GM21786 (cell line): ENCODE results near the gene GDPD4.

Experiments
- ATAC-seq: cut with Tn5 transposase; IDR thresholded peaks from one replicate; pipeline ENCODE4 v1.9.1; 2021; ENCODE audit not compliant: unreplicated experiment

GDPD4 gene

DNA sequence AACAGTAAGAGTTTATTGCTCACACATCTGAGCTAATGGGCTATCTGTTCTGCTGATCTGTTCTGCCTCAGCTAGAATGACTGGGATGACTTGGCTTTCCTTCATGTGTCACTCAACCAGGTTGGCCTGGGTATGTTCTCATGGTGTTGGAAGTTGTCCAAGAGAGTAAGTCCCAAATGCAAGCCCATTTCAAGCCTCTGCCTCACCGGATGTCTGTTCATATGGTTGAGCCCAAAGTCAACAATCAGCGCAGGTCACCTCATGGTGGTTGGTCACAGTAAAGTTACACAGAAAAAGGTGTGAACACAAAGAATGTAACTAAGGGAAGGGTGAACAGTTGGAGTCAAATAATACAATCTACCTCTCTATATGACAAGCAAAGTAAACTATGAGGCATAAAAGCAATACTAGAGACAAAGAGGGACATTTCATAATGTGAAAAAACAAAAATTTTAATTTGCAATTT lies 1.9 kb downstream of the GDPD4 start:
- ATAC-seq: no peak

DNA sequence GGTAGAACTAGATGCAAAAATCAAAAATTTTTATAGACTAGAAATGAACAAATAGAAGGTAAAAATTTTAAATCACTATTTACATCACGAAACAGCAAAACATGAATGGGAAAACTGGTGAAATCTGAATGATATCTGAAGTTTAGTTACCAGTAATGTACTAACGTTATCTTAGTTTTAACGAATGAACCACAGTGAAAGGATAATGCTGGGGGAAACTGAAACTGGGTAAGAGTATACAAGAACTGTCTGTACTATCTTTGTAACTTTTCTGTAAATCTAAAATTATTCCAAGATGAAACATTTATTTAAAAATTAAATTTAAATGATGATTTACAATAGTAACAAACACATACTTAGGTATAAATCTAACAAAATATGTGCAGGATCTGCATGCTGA lies 7.4 kb downstream of the GDPD4 start:
- ATAC-seq: no peak

DNA sequence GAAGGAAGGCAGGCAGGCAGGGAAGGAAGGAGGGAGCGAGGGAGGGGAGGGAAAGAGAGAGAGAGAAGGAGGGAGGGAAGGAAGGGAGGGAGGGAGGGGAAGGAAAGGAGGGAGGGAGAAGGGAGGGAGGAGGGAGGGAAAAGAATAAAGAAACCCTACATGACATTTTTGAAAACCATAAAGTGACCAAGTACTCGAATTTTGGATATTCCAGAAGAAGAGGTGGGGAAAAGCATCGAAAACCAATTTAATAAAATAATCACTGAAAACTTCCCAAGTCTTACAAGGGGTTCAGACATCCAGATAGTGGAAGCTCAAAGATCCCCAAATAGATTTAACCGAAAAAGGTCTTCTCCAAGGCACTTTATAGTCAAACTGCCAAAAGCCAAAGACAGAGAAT lies 11.7 kb downstream of the GDPD4 start:
- no peak for ATAC-seq

DNA sequence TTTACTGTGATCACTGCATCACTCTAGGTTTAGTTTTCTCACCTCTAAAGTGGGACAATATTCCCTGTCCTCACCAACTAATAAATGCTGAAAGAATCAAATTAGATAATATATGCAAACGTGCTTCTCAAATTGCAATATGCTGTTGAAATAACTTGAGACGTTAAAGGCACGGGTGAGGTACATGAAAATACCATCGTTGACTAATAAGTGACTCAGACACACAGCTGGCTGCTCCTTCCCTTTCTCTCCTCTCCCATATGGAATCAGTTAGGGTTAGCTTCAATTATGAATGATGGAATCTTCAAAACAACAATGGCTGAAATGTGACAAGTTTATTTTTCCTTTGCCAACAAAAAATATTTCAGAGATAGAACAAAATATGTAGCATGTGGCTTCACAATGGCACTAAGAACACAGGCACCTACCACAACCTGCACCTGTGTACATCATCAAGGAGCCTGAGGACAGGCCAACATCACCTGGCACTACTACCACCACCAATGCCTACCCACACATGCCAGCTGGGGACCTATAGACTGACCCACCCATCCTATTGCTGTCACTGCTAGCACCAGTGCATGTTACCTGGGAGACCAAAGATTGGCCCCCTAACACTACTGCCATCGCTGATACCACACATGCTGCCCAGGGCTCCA lies 13.7 kb downstream of the GDPD4 start:
- no peak for ATAC-seq

DNA sequence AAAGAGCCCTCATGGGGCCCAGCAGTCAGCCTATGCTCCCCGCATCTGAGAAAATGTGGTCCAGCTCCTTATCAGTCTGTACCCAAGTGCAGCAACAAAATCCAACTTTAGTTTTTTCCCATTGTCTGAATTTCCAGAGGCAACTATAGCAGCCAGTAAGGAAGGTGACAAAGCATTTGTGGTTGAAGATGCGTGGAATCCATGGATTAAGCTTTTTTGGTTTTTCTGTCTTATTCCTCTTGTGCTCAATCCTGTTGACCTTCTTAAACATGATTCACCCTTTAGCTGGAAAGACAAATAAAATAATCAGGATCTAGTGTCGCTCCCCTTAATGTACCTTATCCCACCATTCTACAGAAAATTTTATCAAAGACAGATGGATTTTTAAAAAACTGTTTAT lies 14.3 kb downstream of the GDPD4 start:
- ATAC-seq: no peak

DNA sequence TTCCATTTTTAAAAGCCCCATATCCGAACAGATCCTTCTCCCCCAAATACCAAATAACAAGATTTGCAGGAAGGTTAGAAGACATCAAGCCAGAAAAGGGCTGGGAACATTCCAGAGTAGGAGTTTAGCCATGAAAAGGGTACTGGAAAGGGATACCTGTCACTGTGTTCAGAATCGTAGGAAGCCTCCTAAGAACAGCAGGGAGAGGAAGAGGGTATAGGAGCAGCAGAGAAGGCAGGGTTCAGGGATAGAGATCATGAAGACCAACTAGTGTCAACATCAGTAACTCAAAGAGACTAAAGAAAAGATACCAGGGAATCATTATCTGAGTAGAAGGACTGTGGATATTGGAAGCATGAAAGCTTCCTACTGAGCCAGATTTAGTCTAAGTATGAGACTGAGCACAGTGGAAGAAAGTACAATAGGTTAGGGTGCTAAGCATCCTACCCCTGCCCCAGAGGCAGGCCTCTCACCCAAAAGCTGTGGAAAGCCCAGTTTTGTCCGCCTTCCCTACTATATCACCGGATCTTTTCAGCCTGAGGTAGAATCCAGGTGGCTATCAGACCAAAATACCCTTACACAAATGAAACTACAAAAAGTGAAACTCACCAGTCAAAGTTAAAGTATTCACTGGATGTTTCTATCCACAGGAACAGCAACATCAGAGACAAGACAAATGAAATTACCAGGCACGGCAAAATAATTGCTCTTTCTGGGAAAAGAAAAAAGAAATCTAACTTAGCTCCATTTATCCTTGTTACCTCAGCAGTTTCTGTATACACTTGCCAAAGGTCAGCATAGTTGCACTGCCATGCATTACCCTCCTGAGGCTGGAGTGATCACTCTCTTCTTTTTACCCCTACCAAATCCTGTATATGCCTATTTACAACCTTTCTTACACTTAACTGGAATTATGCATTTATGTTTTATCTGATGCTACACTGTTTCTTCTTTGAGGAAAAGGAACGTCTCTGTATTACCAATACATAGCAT lies 16.7 kb downstream of the GDPD4 start:
- no peak for ATAC-seq

DNA sequence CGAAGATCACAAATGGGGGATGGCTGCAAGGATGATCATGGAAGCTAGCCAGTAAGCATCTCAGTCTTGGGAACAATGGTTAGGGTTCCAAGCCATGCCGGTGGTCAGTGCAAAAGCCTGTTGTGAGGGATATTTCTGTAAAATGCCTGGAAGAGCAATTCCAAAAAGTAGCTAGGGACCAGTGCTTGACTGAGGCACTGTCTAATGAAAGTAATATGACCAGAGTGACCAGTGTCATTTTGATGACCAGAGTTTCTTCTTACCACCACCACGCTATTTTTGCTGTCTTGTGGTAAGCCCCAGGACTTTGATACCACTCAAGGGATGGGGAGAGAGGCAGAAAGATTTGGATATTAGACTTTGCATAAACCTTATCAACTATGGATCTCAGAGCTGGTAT lies 18.4 kb downstream of the GDPD4 start:
- no peak for ATAC-seq

DNA sequence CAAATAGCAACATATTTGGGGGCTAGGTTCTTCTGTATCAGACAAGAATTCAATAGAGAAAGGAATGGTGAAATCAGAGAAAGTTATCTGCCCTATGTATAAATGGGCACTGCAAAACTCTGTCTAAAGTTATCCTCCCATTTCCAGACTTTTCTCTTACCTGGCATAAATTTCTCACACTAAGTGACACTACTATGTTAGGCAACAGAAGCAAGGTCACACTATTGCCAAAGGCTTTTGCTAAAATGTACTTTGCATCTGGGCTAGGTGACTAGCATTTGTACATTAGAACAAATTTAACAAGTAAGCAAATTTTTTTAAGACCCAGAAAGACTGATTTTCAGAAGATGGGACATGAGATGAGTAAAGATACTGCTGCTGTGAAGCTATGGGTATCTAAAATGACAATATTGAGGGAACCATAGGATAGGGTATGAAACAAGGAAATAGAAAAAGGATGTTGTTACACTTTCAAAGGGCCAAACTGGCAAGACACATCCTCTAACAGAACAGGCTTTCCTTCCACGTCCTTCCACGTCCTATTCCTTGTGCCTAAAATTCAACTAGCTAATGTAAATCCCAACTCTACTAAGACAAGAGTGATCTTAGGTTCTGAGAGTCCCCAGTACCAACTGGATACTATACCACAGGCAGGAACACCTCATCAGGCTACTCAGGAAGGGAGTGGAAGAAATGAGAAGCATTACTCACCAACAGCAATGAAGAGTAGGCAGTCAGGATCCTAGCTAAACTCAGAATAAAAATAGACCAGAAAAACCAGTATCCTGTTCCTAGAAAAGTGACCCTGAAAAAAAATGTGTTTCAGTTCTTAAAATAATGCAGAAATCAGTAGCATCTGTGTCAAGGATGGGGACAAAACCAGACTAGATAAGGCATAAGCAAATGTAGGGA lies 22.6 kb downstream of the GDPD4 start:
- no peak for ATAC-seq

DNA sequence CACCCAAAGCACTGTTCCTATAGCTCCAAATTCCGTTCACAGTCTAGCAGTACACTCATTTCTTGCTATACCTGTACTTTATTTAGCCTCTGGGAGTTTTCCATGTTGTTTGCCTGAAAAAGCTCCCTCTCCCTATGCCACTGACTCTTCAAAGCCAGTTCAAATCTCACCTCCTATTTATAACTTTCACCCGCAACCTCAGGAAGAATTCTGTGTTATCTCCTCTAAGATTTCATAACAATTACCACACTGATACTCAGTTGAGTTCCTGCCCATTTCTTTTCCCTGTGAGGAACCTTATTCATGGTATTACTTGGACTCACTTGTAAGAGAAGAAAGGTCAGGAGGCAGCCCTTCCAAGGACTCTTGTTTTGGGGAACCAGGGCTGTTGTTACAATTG lies 25.2 kb downstream of the GDPD4 start:
- no peak for ATAC-seq

DNA sequence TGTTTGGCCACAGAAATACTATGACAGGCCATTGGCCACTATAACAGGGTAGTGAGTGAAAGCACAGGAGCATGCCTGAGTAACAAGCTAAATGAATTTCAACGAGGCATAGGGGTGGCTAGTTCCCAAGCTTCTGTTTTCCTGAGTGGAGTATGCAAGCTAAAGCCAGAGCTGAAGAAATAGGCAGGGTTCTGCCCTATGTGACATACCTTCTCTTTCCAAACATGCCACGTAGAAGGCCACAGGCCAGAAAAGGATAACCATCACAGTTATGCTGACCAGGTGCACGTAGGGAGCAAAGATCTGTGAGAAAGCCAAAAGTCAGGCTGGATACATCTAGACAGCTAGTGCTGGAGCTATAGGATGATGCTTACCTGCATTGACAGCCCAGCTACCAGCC lies 30.6 kb downstream of the GDPD4 start:
- ATAC-seq: no peak

DNA sequence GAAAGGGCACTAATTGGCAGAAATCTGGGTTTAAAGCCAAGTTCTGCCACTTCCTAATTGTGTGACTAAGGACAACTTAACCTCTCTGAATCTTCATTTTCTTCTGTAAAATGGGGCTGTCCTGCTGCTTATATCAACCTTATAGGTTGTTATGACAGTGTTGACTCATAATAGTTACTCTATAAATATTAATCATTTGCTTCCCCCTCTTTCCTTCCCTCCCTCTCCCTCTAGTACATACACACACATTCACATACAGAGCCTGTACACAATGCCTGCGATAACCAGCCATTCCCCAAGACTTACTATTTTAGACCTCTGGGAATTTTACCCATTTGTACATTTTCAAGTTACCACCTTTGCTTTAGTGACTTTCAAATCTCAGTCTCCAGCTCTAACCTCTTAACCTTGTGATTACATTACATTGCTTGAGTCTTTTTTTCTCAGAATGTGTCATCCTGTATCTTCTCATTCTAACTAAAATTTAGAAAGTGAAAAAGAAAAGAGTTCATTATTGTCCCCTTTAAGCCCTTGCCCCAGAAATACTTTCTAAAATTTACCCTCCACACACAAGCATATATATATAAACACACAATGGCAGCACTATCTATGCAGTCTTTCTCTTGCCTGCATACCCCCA lies 31.9 kb downstream of the GDPD4 start:
- no peak for ATAC-seq

DNA sequence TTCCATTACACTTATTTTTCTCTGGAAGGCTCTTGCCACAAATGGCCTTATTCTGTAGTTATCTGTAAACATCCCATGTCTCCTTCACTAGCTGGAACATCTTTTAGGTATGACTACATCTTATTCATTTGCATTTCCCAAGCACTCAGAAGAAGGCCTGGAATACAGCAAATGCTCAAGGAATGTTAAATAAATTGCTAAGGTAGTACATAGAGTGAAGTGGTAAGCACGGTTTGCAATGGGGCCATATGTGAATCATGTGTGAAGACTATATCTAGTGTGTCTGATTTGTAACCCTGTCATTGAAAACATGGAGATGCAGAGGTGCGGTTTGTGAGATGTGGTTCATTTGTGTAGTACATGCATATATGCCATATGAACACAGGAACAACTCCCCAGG lies 33.5 kb downstream of the GDPD4 start:
- no peak for ATAC-seq

DNA sequence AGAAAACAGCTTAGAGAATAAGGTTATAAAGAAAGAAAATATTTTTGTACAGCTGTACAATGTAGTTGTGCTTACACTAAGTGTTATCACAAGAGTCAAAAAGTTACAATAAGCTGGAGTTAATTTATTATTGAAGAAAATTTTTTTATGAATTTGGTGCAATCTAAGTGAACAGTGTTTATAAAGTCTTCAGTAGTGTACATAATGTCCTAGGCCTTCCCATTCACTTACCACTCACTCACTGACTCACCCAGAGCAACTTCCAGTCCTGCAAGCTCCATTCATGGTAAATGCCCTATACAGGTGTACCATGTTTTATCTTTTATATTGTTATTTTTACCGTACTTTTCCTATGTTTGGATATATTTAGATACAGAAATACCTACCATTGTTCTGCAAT lies 34.7 kb downstream of the GDPD4 start:
- ATAC-seq: no peak

DNA sequence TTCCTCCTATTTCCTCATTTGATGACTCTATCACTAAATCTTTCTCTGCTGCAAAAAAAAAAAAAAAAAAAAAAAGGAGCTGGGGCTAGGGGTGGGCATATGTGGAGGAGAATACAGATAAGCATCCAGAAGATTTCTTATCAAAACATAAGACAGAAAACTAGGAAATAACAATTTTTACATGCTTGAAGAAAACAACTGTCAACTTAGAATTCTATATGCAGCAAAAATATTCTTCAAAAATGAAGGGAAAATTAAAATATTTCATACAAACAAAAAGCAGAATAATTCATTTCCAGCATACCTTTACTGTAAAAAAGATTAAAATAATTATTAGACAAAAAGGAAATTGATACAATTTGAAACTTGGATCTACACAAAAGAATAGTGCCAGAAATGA lies 38.7 kb downstream of the GDPD4 start:
- no peak for ATAC-seq

DNA sequence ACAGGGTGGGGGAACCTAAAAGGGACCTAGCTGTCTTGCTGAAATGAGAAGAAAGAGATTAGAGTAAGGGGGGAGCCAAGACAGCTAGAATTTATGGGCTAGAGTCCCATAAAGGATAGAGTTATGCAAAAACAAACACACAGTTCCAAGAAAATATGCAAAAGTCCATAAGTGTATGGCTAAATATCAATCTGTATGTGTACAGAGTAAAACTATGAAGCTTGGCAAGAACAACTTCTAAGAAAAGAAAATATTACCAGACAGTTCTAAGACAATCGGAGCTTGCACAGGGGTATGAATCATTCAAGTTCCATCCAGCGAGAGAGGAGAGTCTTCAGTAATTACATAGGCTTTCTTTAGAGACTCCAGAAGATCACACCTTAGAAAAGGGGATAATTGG lies 41.8 kb downstream of the GDPD4 start:
- no peak for ATAC-seq

DNA sequence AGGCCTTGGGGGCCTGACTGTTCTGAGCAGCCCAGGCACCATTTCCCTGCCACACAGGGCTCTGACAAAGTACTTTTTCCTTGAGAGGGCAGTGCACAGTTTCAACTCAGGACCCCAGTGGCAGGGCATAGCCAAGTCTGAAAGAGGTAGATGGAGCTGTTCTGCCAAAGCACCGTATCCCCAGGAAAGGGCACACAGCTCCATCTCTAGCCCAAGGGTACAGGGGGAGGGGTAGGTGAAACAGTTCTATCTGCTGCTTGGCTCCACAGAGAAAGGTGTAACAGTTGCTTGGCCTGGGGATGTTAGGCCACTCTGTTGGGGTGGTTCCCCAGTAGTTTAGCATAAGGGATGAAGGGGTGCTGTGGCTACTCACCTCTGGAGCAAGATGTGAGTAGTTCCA lies 47.8 kb downstream of the GDPD4 start:
- no peak for ATAC-seq

DNA sequence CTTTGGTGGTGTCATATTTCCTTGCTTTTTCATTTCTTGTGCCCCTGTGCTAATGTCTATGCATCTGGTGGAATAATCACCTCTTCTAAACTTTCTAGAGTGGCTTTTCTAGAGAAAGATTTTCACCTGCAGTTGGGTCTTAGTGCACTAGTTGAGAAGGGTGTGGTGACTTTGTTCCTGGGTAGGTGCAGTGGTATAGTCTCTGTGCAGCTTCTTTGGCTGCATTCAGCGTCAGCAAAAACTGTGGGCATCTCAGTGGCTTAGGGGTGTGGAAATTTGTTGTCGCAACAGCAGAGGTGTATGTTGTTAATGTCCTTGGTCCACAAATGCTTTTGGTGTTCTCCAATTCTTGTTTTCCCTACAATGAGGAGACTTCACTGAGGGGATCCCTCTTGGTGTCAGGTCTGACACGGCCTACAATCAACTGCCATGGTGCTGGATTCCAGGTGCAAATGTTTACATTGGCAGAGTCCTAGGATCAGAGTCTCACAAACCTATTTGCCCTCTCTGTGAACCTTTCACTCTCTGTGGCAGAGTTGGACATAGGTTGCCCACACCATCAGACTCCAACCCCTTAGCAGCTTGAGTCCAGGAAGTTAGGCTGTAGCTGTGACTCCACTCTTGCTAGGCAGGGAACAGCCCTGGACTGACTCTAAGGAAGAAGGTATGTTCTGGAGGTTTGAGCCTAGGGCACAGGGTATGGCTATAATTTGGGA lies 48.8 kb downstream of the GDPD4 start:
- no peak for ATAC-seq

DNA sequence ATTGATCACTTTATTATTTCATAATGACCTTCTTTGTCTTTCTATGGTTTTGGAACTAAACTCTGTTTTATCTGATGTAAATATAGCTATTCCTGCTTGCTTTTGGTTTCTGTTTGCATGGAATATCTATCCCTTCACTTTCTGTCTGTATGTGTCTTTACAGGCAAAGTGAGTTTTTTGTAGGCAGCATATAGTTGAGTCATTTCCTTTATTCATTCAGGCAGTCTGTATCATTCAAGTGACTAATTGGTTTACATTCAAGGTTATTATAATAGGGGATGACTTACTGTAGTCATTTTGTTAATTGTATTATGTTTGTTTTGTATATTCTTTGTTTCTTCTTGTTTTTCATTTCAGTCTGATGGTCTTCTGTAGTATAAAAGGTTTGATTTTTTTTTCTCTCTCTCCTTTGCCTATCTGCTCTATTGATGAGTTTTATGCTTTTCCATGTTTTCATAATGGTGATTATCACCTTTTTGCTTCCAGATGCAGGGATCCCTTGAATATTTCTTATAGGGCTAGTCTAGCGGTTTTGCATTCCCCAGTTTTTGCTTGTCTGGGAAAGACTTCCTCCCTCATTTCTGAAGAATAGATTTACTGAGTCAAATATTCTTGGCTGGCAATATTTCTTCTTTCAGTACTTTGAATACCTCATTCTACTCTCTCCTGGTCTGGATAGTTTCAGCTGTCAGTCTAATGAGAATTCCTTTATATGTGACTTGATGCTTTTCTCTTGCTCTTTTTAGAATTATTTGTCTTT lies 50.4 kb downstream of the GDPD4 start:
- no peak for ATAC-seq

DNA sequence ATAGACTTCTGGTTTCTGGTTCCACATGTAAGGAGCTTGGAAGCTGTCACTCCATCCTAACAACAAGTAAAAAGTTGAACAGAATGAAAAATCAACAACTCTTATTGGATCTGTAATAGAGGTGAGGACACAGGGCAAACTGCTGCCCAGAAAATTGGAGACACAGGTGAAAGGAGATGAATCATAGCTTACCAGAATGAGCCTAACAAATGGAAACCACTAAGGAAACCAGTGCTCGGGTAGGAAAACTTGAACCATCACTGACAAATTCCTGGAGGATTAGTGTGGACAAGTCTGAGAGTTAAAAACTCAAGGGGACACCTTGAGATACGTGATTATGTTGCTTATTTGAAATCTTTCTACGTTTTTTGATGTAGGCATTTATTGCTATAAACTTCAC lies 52.1 kb downstream of the GDPD4 start:
- no peak for ATAC-seq
